NB4 (cell line): ENCODE measurements around the gene NOS3.

Experiments
- CTCF ChIP-seq: IDR thresholded peaks from one replicate; pipeline ENCODE4 v1.5.1; 2012; ENCODE audit warnings: low read depth, low read length
- MYC ChIP-seq: IDR thresholded peaks from 2 replicates; pipeline ENCODE4 v1.6.1; 2011; ENCODE audit warnings: low read depth, low read length
- POLR2A ChIP-seq: IDR thresholded peaks from 2 replicates; pipeline ENCODE4 v1.6.1; 2011; ENCODE audit warnings: mild to moderate bottlenecking; ENCODE audit not compliant: insufficient read length; ENCODE audit errors: extremely low read depth

DNA sequence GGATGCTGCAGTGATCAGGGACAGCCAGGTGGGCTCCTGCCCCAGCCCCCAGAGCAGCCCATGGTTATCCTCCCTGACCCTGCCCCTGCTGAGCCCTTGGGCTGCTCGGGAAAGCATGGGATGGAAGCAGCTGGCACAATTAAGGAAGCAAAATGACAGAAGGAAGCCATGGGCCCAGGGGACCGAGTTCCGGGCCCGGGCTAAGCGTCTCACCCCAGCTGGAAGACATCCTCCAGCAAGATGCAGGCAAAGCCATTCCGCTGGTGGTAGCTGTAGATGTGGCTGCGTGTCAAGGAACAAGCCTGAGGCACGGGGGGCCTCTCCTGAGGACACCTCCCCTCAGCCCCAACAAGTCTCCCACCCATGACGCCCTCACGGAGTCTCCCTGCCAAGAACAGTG lies 32.4 kb downstream of the NOS3 start:
- no peak for TF ChIP-seq POLR2A
- TF ChIP-seq MYC = no peak
- TF ChIP-seq CTCF = no peak
